Measurements from ENCODE around the gene NFIA. TPM values are rescaled to one million over a fixed set of nuclear protein-coding genes. Genes with fewer than 3 reads are reported as not detected.

NFIA gene
- total RNA-seq, 1 experiment from 2014 or later, result 65.4 TPM

GRCh38 chr1:61173118-61173517 is 90.8 kb downstream of the NFIA start:
- Histone ChIP-seq H3K9me3 (ENCODE audit: low read depth, low read length, poor library complexity, severe bottlenecking) (no peaks in the 10 kb centered on the region), H3K36me3 (ENCODE audit: insufficient read depth, low read length, poor library complexity, severe bottlenecking) (no peaks in the 10 kb centered on the region), H3K27me3 (replicated peaks; ENCODE audit: insufficient read depth, low read depth, low read length, poor library complexity) (no peaks in the 10 kb centered on the region), H3K4me3 (ENCODE audit: low read depth, low read length, poor library complexity, severe bottlenecking) (no peak overlapping the region), H3K4me1 (ENCODE audit: insufficient read depth, low read length, poor library complexity, severe bottlenecking) (peaks cover 36% of the 10 kb centered on the region), H3K27ac (ENCODE audit: low read depth, low read length, poor library complexity, severe bottlenecking) (no peak overlapping the region)
- ChIA-PET POLR2A (ENCODE audit: low non-redundant PET) (no interaction called here), CTCF (no interaction called here)
- intact Hi-C loops (cut with micrococcal nuclease; ENCODE audit: unreplicated experiment), result no loop called here
- TF ChIP-seq EZH2 (IDR thresholded peaks at IDR 0.05; ENCODE audit: borderline replicate concordance, low read depth, low read length, poor library complexity, severe bottlenecking) (no peak), CTCF (conservative IDR thresholded peaks at IDR 0.05; ENCODE audit: low read depth, low read length) (no peak)
- BruUV-seq (replicated peaks), result no TSS peak
- DNase-seq (ENCODE audit: low spot score), result no peak

DNA sequence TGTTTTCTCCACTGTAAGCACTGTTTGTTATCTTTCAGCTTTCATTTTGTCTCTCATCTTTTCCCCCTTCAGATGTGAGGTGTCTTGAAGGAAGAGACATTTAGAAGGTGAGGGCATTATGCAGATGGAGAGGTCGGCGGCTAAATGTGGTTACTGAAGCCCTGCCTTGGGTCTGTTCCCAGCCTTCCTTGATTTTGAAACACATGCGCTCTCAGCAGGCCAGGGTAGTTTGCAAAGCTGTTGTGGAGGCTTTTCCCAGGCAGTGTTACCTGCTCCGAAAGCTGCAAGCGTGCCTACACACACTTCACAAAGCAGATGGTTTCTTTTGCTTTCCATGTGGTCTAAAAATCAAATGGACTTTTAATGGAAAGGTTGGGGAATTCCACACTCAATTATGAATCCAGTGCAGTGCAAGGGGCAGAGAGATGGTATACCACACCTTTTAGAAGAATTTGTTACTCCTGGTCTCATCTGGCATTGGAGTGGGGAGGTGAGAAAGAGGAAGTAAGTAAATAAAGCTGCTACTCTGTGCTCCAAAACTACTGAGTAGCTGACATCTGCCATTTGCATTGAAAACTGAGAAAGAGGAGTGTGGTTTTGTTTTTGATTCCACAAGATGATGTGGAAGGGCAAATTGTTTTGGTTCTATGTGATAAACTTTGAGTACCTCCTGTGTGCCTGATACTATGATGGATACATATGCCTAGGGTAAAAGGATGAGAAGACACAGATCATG is 91.9 kb downstream of the NFIA start:
- intact Hi-C loops (cut with micrococcal nuclease; ENCODE audit: unreplicated experiment), result no loop called here
- Histone ChIP-seq H3K27ac (ENCODE audit: low read depth, low read length, poor library complexity, severe bottlenecking) (no peak overlapping the region), H3K4me1 (ENCODE audit: insufficient read depth, low read length, poor library complexity, severe bottlenecking) (peaks cover 33% of the 10 kb centered on the region), H3K27me3 (replicated peaks; ENCODE audit: insufficient read depth, low read depth, low read length, poor library complexity) (no peaks in the 10 kb centered on the region), H3K9me3 (ENCODE audit: low read depth, low read length, poor library complexity, severe bottlenecking) (no peaks in the 10 kb centered on the region), H3K36me3 (ENCODE audit: insufficient read depth, low read length, poor library complexity, severe bottlenecking) (no peaks in the 10 kb centered on the region), H3K4me3 (ENCODE audit: low read depth, low read length, poor library complexity, severe bottlenecking) (no peak overlapping the region)
- no peak for TF ChIP-seq EZH2 (IDR thresholded peaks at IDR 0.05; ENCODE audit: borderline replicate concordance, low read depth, low read length, poor library complexity, severe bottlenecking)
- TF ChIP-seq CTCF (conservative IDR thresholded peaks at IDR 0.05; ENCODE audit: low read depth, low read length), result no peak
- ChIA-PET CTCF (no interaction called here), POLR2A (ENCODE audit: low non-redundant PET) (no interaction called here)
- DNase-seq (ENCODE audit: low spot score), result no peak
- BruUV-seq (replicated peaks), result no TSS peak

GRCh38 chr1:61175976-61176375 is 93.6 kb downstream of the NFIA start:
- BruUV-seq (replicated peaks), result no TSS peak
- H3K4me1 ChIP-seq (ENCODE audit: insufficient read depth, low read length, poor library complexity, severe bottlenecking), result peaks cover 32% of the 10 kb centered on the region
- ChIA-PET POLR2A (ENCODE audit: low non-redundant PET) (no interaction called here), CTCF (no interaction called here)
- TF ChIP-seq EZH2 (IDR thresholded peaks at IDR 0.05; ENCODE audit: borderline replicate concordance, low read depth, low read length, poor library complexity, severe bottlenecking), result no peak
- no peak overlapping the region for H3K27ac ChIP-seq (ENCODE audit: low read depth, low read length, poor library complexity, severe bottlenecking)
- H3K27me3 ChIP-seq (replicated peaks; ENCODE audit: insufficient read depth, low read depth, low read length, poor library complexity), result no peaks in the 10 kb centered on the region
- H3K4me3 ChIP-seq (ENCODE audit: low read depth, low read length, poor library complexity, severe bottlenecking), result no peak overlapping the region
- H3K9me3 ChIP-seq (ENCODE audit: low read depth, low read length, poor library complexity, severe bottlenecking), result no peaks in the 10 kb centered on the region
- no peaks in the 10 kb centered on the region for H3K36me3 ChIP-seq (ENCODE audit: insufficient read depth, low read length, poor library complexity, severe bottlenecking)
- intact Hi-C loops (cut with micrococcal nuclease; ENCODE audit: unreplicated experiment), result no loop called here
- DNase-seq (ENCODE audit: low spot score), result no peak
